ENCODE data around the gene HES5.

HES5 gene

DNA sequence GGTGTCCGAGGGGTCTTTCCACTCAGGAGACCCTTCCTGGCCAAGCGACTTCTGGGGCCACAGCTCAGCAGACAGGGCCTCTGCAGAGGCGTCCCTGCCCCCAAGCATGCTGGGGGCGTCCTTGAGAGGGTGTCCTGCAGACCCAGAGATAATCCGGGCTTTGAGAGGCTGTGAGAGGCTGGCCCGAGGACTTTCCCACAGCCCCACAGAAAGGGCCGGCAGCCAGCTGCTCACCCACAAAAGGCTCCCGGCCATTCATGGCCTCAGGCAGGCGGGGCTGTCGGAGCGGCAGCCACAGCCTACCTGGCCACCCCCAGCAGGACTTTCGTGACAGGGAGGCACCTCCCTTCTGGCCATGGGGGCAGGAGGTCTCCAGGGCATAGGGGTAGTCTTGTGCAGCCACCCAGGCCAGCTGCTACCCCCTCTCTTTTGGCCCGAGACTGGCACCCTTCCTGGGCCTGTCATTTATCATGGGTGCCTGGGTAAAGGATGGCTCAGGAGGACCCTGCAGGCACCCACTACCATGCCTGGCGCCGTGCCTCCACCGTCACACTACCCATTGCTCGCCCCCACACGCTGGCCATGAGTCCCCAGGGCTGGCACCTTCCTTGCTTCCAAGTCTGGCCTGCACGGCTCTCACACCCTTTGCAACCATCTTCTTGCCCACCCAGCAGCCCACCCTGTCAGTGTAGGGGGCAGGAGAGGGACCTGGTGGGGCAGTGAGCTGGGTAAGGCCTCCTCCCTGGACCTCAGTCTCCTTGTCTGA is 15.0 kb upstream of the HES5 start:
- TF ChIP-seq, protein P1, sequence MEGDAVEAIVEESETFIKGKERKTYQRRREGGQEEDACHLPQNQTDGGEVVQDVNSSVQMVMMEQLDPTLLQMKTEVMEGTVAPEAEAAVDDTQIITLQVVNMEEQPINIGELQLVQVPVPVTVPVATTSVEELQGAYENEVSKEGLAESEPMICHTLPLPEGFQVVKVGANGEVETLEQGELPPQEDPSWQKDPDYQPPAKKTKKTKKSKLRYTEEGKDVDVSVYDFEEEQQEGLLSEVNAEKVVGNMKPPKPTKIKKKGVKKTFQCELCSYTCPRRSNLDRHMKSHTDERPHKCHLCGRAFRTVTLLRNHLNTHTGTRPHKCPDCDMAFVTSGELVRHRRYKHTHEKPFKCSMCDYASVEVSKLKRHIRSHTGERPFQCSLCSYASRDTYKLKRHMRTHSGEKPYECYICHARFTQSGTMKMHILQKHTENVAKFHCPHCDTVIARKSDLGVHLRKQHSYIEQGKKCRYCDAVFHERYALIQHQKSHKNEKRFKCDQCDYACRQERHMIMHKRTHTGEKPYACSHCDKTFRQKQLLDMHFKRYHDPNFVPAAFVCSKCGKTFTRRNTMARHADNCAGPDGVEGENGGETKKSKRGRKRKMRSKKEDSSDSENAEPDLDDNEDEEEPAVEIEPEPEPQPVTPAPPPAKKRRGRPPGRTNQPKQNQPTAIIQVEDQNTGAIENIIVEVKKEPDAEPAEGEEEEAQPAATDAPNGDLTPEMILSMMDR (IDR thresholded peaks at IDR 0.05): no peak
- Histone ChIP-seq H3K4me3 (ENCODE audit: low read depth in 1 of 2, low read length in 1 of 2) (no peak overlapping the region), H3K27me3 (peaks cover 55% of the 10 kb centered on the region), H3K4me1 (ENCODE audit: control insufficient read depth in 1 of 2, insufficient read depth in 1 of 2, low read depth in 1 of 2, low read length in 1 of 2) (peaks cover 32 to 44% of the 10 kb centered on the region in 2 experiments), H3K36me3 (no peaks in the 10 kb centered on the region), H3K9me3 (no peaks in the 10 kb centered on the region), H3K27ac (peak overlapping the region; percentile 100)

DNA sequence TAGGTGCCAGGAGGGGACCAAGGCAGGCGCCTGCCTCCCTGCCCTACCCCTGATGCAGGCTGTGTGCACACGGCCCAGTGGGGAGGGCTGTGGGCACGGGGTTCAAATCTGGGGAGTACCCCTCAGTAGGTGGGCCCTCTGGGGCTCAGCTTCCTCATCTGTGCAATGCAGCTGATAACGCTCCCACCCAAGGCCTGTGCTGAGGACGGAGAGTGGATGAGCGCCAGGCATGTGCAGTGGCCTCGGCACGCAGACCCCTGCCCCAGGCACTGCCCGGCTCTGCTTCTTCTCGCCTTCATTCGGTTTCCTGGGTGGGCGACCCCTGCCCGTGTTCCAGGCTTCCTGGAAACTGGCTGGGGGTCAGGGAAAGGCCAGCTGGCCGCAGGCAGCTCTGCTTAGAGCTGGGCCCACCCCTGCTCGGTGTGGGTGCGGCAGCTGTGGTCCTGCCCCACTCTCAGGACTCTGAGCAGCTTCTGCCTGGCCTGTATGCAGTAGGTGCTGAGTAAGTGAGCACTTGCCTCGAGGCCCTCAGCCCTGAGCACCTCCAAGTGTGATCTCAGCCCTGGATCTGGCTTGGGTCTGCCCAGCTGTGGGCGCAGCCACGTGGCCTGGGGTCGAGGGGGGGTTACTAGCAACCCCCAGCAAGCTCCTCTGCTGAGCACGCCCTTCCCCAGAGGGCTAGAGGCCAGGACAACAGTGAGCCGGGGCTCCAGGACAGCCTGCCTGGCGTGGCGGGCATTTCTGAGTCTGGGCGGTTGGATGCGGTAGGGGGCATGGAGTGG is 14.2 kb upstream of the HES5 start:
- peaks cover 63% of the 10 kb centered on the region for H3K27me3 ChIP-seq
- H3K4me1 ChIP-seq (ENCODE audit: control insufficient read depth in 1 of 2, insufficient read depth in 1 of 2, low read depth in 1 of 2, low read length in 1 of 2): peaks cover 24 to 37% of the 10 kb centered on the region in 2 experiments
- no peaks in the 10 kb centered on the region for H3K9me3 ChIP-seq
- no peak overlapping the region for H3K4me3 ChIP-seq (ENCODE audit: low read depth in 1 of 2, low read length in 1 of 2)
- TF ChIP-seq, protein P1 (IDR thresholded peaks at IDR 0.05): no peak
- no peaks in the 10 kb centered on the region for H3K36me3 ChIP-seq
- no peak overlapping the region for H3K27ac ChIP-seq

DNA sequence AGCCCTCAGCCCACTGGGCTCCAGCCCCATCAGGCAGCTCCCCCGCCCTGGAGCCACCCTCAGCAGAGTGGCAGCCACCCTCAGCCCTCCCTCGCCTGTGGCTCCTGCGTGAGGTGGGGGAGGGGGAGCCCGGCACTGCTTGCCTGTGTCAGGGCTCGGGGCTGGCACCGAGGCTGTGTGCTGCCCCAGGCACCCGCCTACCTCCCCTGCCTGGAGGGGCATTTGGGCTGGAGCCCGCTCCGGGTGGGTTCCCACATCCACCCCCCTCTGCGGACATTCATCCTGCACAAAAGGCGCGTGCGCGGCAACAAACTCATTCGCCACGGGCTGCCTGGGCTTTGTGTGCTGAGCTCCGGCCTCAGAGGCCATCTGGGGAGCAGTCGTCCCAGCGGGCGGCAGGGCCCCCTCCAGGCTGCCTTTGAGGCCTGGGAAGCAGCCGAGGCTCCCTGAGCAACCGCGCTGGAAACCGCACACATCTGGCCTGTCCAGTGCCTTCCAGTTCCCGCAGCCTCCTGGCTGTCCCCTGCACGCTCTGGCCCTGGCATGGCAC is 13.6 kb upstream of the HES5 start:
- peaks cover 69% of the 10 kb centered on the region for H3K27me3 ChIP-seq
- H3K4me1 ChIP-seq (ENCODE audit: control insufficient read depth in 1 of 2, insufficient read depth in 1 of 2, low read depth in 1 of 2, low read length in 1 of 2): peaks cover 18 to 31% of the 10 kb centered on the region in 2 experiments
- H3K36me3 ChIP-seq: no peaks in the 10 kb centered on the region
- H3K9me3 ChIP-seq: no peaks in the 10 kb centered on the region
- H3K4me3 ChIP-seq (ENCODE audit: low read depth in 1 of 2, low read length in 1 of 2): no peak overlapping the region
- TF ChIP-seq, protein P1 (IDR thresholded peaks at IDR 0.05): no peak
- H3K27ac ChIP-seq: no peak overlapping the region

DNA sequence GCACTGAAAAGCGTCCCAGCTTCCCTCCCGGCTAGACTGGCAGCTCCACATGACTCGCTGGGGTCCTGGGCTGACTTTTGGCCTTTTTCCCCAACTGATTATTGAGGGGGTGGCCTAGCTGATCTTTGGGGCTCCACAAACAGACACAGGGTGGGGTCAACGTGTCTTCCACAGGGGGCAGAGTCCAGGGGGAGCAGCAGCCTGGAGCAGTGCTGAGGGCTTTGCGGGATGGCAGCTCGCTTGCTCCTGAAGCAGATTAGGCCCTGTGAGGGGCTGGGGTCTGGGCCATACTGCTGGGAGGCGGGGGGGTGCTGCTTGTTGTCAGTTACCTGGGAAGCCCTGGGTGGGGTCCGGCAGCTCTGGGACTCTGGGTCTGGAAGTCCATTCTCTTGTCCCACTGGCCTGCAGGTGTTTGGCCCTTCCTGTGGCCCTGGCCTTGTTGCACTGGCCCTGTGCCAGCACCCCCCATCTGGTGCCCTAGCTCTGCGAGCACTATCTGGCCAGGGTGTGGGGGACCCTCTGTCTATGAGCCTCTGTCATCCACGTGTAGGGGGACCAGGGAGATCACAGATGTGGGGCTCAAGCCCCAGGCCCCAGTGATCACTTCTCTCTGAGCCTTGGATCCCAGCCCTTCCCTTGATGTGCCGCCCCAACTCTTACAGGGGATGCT is 12.3 kb upstream of the HES5 start:
- no peaks in the 10 kb centered on the region for H3K36me3 ChIP-seq
- H3K4me3 ChIP-seq (ENCODE audit: low read depth in 1 of 2, low read length in 1 of 2): no peak overlapping the region
- peaks cover 82% of the 10 kb centered on the region for H3K27me3 ChIP-seq
- TF ChIP-seq, protein P1 (IDR thresholded peaks at IDR 0.05): no peak
- H3K9me3 ChIP-seq: no peaks in the 10 kb centered on the region
- H3K27ac ChIP-seq: no peak overlapping the region
- peaks cover 7 to 20% of the 10 kb centered on the region in 2 experiments for H3K4me1 ChIP-seq (ENCODE audit: control insufficient read depth in 1 of 2, insufficient read depth in 1 of 2, low read depth in 1 of 2, low read length in 1 of 2)

DNA sequence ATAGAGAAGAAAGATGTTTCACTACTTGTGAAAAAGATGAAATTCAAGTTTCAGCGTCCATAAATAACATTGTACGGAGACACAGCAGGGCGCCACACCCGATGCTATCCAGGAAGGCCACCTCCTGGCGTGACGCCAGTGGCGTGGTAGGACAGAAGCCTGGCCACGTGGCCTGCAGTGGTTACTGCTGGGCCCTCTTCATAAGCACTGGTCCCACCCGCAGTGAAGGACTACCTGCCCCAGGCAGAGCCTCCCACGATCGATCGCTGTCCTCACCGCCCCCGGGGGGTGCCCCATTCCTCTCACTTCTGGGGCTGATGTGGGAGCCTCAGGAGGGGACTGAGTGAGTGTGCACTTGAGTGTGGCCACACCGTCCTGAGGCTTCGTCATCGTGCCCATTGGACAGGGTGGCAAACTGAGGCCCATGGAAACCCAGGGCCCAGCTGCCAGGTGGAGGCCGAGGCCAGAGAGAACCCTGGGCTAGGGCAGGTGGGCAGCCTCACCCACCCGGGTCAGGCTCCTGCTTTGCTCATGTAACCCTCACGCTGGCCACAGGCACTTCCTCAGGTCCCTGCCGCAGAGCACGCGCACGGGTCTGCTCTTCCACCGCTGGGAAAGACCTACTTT is 11.7 kb upstream of the HES5 start:
- Histone ChIP-seq H3K4me3 (ENCODE audit: low read depth in 1 of 2, low read length in 1 of 2) (no peak overlapping the region), H3K9me3 (no peaks in the 10 kb centered on the region), H3K4me1 (ENCODE audit: control insufficient read depth in 1 of 2, insufficient read depth in 1 of 2, low read depth in 1 of 2, low read length in 1 of 2) (peaks cover 3 to 13% of the 10 kb centered on the region in 2 experiments), H3K27me3 (peaks cover 88% of the 10 kb centered on the region), H3K36me3 (no peaks in the 10 kb centered on the region), H3K27ac (no peak overlapping the region)
- TF ChIP-seq, protein P1 (IDR thresholded peaks at IDR 0.05): no peak

All from neutrophil (primary cell).